Neuronal stem cell (in vitro differentiated cells): ENCODE measurements around the gene ROBO4.

Source experiments
- DNase-seq: peaks from one replicate; pipeline ENCODE4 v3.0.0-alpha.2; 2013; ENCODE audit warnings: low spot score
- H2AFZ ChIP-seq: one replicate; pipeline ENCODE4 v1.6.1; 2013; ENCODE audit warnings: mild to moderate bottlenecking, low read length, inconsistent platforms
- H2AK5ac ChIP-seq: 2 replicates; pipeline ENCODE4 v1.6.1; 2013; ENCODE audit warnings: low read depth, mild to moderate bottlenecking, inconsistent platforms, low read length, moderate library complexity, mixed read lengths
- H2BK120ac ChIP-seq: 2 replicates; pipeline ENCODE4 v1.6.1; 2013; ENCODE audit warnings: low read depth, mild to moderate bottlenecking, inconsistent platforms, low read length, moderate library complexity, mixed read lengths
- H2BK12ac ChIP-seq: one replicate; pipeline ENCODE4 v1.6.1; 2013; ENCODE audit warnings: low read length, inconsistent platforms
- H2BK15ac ChIP-seq: 2 replicates; pipeline ENCODE4 v1.6.1; 2013; ENCODE audit warnings: mild to moderate bottlenecking, low read length, inconsistent platforms, mixed read lengths
- H2BK5ac ChIP-seq: one replicate; pipeline ENCODE4 v1.6.1; 2013; ENCODE audit warnings: inconsistent platforms, mild to moderate bottlenecking, low read length, moderate library complexity
- H3K14ac ChIP-seq: one replicate; pipeline ENCODE4 v1.6.1; 2013; ENCODE audit warnings: low read length, inconsistent platforms
- H3K18ac ChIP-seq: 2 replicates; pipeline ENCODE4 v1.6.1; 2013; ENCODE audit warnings: low read length, inconsistent platforms
- H3K23ac ChIP-seq: 2 replicates; pipeline ENCODE4 v1.6.1; 2013; ENCODE audit warnings: low read depth, mild to moderate bottlenecking, mixed read lengths, low read length, inconsistent platforms; ENCODE audit not compliant: poor library complexity
- H3K27ac ChIP-seq: replicated peaks from 3 replicates; pipeline ENCODE4 v1.5.1; 2013; ENCODE audit warnings: low read length, inconsistent platforms
- H3K27me3 ChIP-seq, 3 experiments: 2 replicates each; pipeline ENCODE4 v1.6.1; 2013; ENCODE audit warnings: low read length in 3 of 3, mild to moderate bottlenecking in 2 of 3, inconsistent platforms in 1 of 3, low read depth in 1 of 3, mixed read lengths in 1 of 3, moderate library complexity in 1 of 3; ENCODE audit not compliant: control insufficient read depth in 3 of 3, insufficient read depth in 3 of 3
- H3K36me3 ChIP-seq, 2 donors: replicated peaks in 1 of 2; 2 replicates each; pipeline ENCODE4 v1.6.1; 2013; ENCODE audit warnings: low read length in 2 of 2; ENCODE audit not compliant: control insufficient read depth in 2 of 2, insufficient read depth in 2 of 2
- H3K4ac ChIP-seq: 2 replicates; pipeline ENCODE4 v1.6.1; 2013; ENCODE audit warnings: inconsistent platforms, mild to moderate bottlenecking, low read length, moderate library complexity
- H3K4me1 ChIP-seq, 2 donors: 1 replicate in 1 of 2; 2 replicates in 1 of 2; pipeline ENCODE4 v1.6.1; 2013; ENCODE audit warnings: low read length in 2 of 2, low read depth in 1 of 2; ENCODE audit not compliant: control insufficient read depth in 2 of 2, insufficient read depth in 1 of 2
- H3K4me2 ChIP-seq: one replicate; pipeline ENCODE4 v1.6.1; 2013; ENCODE audit warnings: mild to moderate bottlenecking, low read length, inconsistent platforms; ENCODE audit not compliant: insufficient read depth, poor library complexity, severe bottlenecking
- H3K4me3 ChIP-seq, 2 donors: 2 replicates each; pipeline ENCODE4 v1.5.1; 2013; ENCODE audit warnings: low read length in 2 of 2, mild to moderate bottlenecking in 2 of 2, inconsistent platforms in 1 of 2, moderate library complexity in 1 of 2
- H3K79me1 ChIP-seq: one replicate; pipeline ENCODE4 v1.6.1; 2013; ENCODE audit warnings: low read depth, mild to moderate bottlenecking, inconsistent platforms, low read length, moderate library complexity
- H3K9ac ChIP-seq: one replicate; pipeline ENCODE4 v1.6.1; 2013; ENCODE audit warnings: mild to moderate bottlenecking, low read depth, low read length, inconsistent platforms; ENCODE audit not compliant: poor library complexity
- H3K9me3 ChIP-seq, 2 donors: replicated peaks in 1 of 2; 2 replicates each; pipeline versions ENCODE3 to v1.6.1; 2013; ENCODE audit warnings: low read length in 2 of 2, mild to moderate bottlenecking in 2 of 2, inconsistent platforms in 1 of 2, low read depth in 1 of 2, mixed read lengths in 1 of 2, moderate library complexity in 1 of 2; ENCODE audit not compliant: control insufficient read depth in 2 of 2, insufficient read depth in 1 of 2
- H4K8ac ChIP-seq: one replicate; pipeline ENCODE4 v1.6.1; 2013; ENCODE audit warnings: low read depth, mild to moderate bottlenecking, inconsistent platforms, low read length, moderate library complexity
- H4K91ac ChIP-seq: one replicate; pipeline ENCODE4 v1.6.1; 2013; ENCODE audit warnings: low read length, low read depth, mild to moderate bottlenecking, inconsistent platforms; ENCODE audit not compliant: poor library complexity
- WGBS, 2 donors: extraction: QIAGEN DNeasy Blood & Tissue Kit; methylation state at CpG; one replicate each; pipeline ENCODE4 v1.1.7; 2013; ENCODE audit warnings: missing lambda C conversion rate in 2 of 2, mixed read lengths in 1 of 2; ENCODE audit not compliant: insufficient read length in 2 of 2, insufficient replicate concordance in 1 of 2; ENCODE audit errors: extremely low coverage in 2 of 2; 5-methylcytosine and 5-hydroxymethylcytosine counted together

Gene ROBO4

GRCh38 chr11:124864176-124864891 lies 33.3 kb downstream of the ROBO4 start:
- Histone ChIP-seq H3K4me1 (peaks cover 10 to 37% of the 10 kb centered on the region in 2 donors), H3K4me3 (no peak overlapping the region), H3K27ac (no peak overlapping the region), H3K14ac (no peak overlapping the region), H2AFZ (no peak overlapping the region), H2BK12ac (no peak overlapping the region), H3K79me1 (no peaks in the 10 kb centered on the region), H2BK5ac (no peak overlapping the region), H3K23ac (no peak overlapping the region), H3K4ac (no peak overlapping the region), H3K9me3 (peaks cover 0 to 5% of the 10 kb centered on the region in 2 donors), H3K18ac (no peak overlapping the region), H2BK120ac (no peak overlapping the region), H2AK5ac (no peak overlapping the region), H4K8ac (no peak overlapping the region), H3K27me3 (peaks cover 44 to 98% (median 74%) of the 10 kb centered on the region in 3 experiments), H4K91ac (no peak overlapping the region), H3K9ac (no peak overlapping the region), H3K4me2 (no peak overlapping the region), H2BK15ac (no peak overlapping the region), H3K36me3 (no peaks in the 10 kb centered on the region)
- no peak for DNase-seq
- WGBS, 2 donors, result no CpG with 5 or more reads among the region's 18 CpGs

- Histone ChIP-seq H4K8ac (no peak overlapping the region), H3K4me3 (no peak overlapping the region), H3K79me1 (no peaks in the 10 kb centered on the region), H3K36me3 (no peaks in the 10 kb centered on the region), H3K9me3 (peaks cover 0 to 5% of the 10 kb centered on the region in 2 donors), H3K18ac (no peak overlapping the region), H3K4me1 (peaks cover 10 to 35% of the 10 kb centered on the region in 2 donors), H2BK120ac (no peak overlapping the region), H2BK5ac (no peak overlapping the region), H2BK15ac (no peak overlapping the region), H3K4ac (no peak overlapping the region), H2BK12ac (no peak overlapping the region), H3K14ac (no peak overlapping the region), H3K4me2 (peak overlapping the region; percentile 52), H3K23ac (no peak overlapping the region), H3K27me3 (peaks cover 38 to 96% (median 69%) of the 10 kb centered on the region in 3 experiments), H3K27ac (no peak overlapping the region), H3K9ac (no peak overlapping the region), H4K91ac (no peak overlapping the region), H2AFZ (no peak overlapping the region), H2AK5ac (no peak overlapping the region)
- DNase-seq, result no peak
- WGBS, 2 donors, result no CpG with 5 or more reads among the region's 9 CpGs
These were observed 33.9 kb downstream of the ROBO4 start for GRCh38 chr11:124863826-124864165.

GRCh38 chr11:124863137-124863825 lies 34.4 kb downstream of the ROBO4 start:
- no peak overlapping the region for H4K8ac ChIP-seq
- H3K23ac ChIP-seq, result no peak overlapping the region
- H2BK5ac ChIP-seq, result no peak overlapping the region
- peak overlapping the region; percentile 17 to 33 for H3K4me3 ChIP-seq
- H2BK15ac ChIP-seq, result no peak overlapping the region
- H3K27ac ChIP-seq, result no peak overlapping the region
- no peak for DNase-seq
- H2BK12ac ChIP-seq, result no peak overlapping the region
- peaks cover 0 to 5% of the 10 kb centered on the region in 2 donors for H3K9me3 ChIP-seq
- H2AFZ ChIP-seq, result peak overlapping the region; percentile 69
- peaks cover 10 to 34% of the 10 kb centered on the region in 2 donors for H3K4me1 ChIP-seq
- H4K91ac ChIP-seq, result no peak overlapping the region
- H3K36me3 ChIP-seq, result no peaks in the 10 kb centered on the region
- no peak overlapping the region for H3K9ac ChIP-seq
- no peak overlapping the region for H2AK5ac ChIP-seq
- H2BK120ac ChIP-seq, result no peak overlapping the region
- no CpG with 5 or more reads among the region's 31 CpGs for WGBS, 2 donors
- peak overlapping the region; percentile 52 for H3K4me2 ChIP-seq
- no peak overlapping the region for H3K4ac ChIP-seq
- peaks cover 33 to 90% (median 64%) of the 10 kb centered on the region in 3 experiments for H3K27me3 ChIP-seq
- H3K18ac ChIP-seq, result peak overlapping the region; percentile 44
- H3K14ac ChIP-seq, result no peak overlapping the region
- no peaks in the 10 kb centered on the region for H3K79me1 ChIP-seq

GRCh38 chr11:124861670-124862069 lies 36.0 kb downstream of the ROBO4 start:
- peak overlapping the region; percentile 50 for H3K23ac ChIP-seq
- no peak overlapping the region for H2BK12ac ChIP-seq
- H3K79me1 ChIP-seq, result no peaks in the 10 kb centered on the region
- no peak overlapping the region for H4K91ac ChIP-seq
- peaks cover 0 to 4% of the 10 kb centered on the region in 2 donors for H3K9me3 ChIP-seq
- H4K8ac ChIP-seq, result no peak overlapping the region
- H2BK5ac ChIP-seq, result no peak overlapping the region
- H3K18ac ChIP-seq, result no peak overlapping the region
- H3K4me1 ChIP-seq, result peaks cover 10 to 34% of the 10 kb centered on the region in 2 donors
- H3K27ac ChIP-seq, result no peak overlapping the region
- no peak overlapping the region for H2AFZ ChIP-seq
- H2BK120ac ChIP-seq, result no peak overlapping the region
- H3K36me3 ChIP-seq, result no peaks in the 10 kb centered on the region
- WGBS, 2 donors, result no CpG with 5 or more reads among the region's 4 CpGs
- peaks cover 22 to 75% (median 49%) of the 10 kb centered on the region in 3 experiments for H3K27me3 ChIP-seq
- no peak for DNase-seq
- no peak overlapping the region for H2BK15ac ChIP-seq
- no peak overlapping the region for H3K9ac ChIP-seq
- peak overlapping the region; percentile 66 for H2AK5ac ChIP-seq
- no peak overlapping the region for H3K14ac ChIP-seq
- no peak overlapping the region for H3K4me3 ChIP-seq
- no peak overlapping the region for H3K4me2 ChIP-seq
- no peak overlapping the region for H3K4ac ChIP-seq
